A673 (cell line): ENCODE data around the gene JUP. TPM values are rescaled to one million over a fixed set of nuclear protein-coding genes. Genes with fewer than 3 reads are reported as not detected.

ENCODE experiments used
- BruUV-seq: library from RNA; stranded (reverse); fragments of 400-500 nt; replicated peaks from 2 replicates; lab custom pipeline; 2021; lab: Mats Ljungman, UMichigan
- CTCF ChIA-PET: fragments of 300-600 bp; sonication (Branson Sonifier 250); formaldehyde crosslinking; loops from one replicate; lab custom pipeline; 2022; ENCODE audit warnings: antibody characterized with exemption; lab: Charles Lee
- POLR2A ChIA-PET: fragments of 300-600 bp; sonication (Branson Sonifier 250); formaldehyde crosslinking; loops from one replicate; lab custom pipeline; 2022; ENCODE audit warnings: antibody characterized with exemption; ENCODE audit not compliant: low non-redundant PET; lab: Charles Lee
- DNase-seq: peaks from one replicate; pipeline ENCODE4 v3.0.0-alpha.2; 2015; ENCODE audit warnings: low spot score
- H3K27ac ChIP-seq: fragments of 200-600 bp; sonication (generic); 2 replicates; pipeline ENCODE4 v1.5.1; 2016; ENCODE audit warnings: mixed run types, low read depth, mild to moderate bottlenecking, mixed read lengths, antibody characterized with exemption, low read length; ENCODE audit not compliant: poor library complexity, severe bottlenecking
- H3K27me3 ChIP-seq: fragments of 200-600 bp; sonication (generic); replicated peaks from 2 replicates; pipeline ENCODE4 v1.6.1; 2017; ENCODE audit warnings: mixed run types, low read depth, mild to moderate bottlenecking, mixed read lengths, antibody characterized with exemption, low read length; ENCODE audit not compliant: insufficient read depth, poor library complexity
- H3K36me3 ChIP-seq: fragments of 200-600 bp; sonication (generic); 2 replicates; pipeline ENCODE4 v1.6.1; 2016; ENCODE audit warnings: mixed run types, mild to moderate bottlenecking, mixed read lengths, antibody characterized with exemption, low read length; ENCODE audit not compliant: insufficient read depth, poor library complexity, severe bottlenecking
- H3K4me1 ChIP-seq: fragments of 200-600 bp; sonication (generic); 2 replicates; pipeline ENCODE4 v1.6.1; 2017; ENCODE audit warnings: mixed run types, mild to moderate bottlenecking, mixed read lengths, antibody characterized with exemption, low read length; ENCODE audit not compliant: insufficient read depth, poor library complexity, severe bottlenecking
- H3K4me3 ChIP-seq: fragments of 200-600 bp; sonication (generic); 2 replicates; pipeline ENCODE4 v1.5.1; 2016; ENCODE audit warnings: low read depth, mixed run types, mild to moderate bottlenecking, mixed read lengths, low read length; ENCODE audit not compliant: poor library complexity, severe bottlenecking
- H3K9me3 ChIP-seq: fragments of 200-600 bp; sonication (generic); 2 replicates; pipeline ENCODE4 v1.6.1; 2016; ENCODE audit warnings: mixed run types, low read depth, mild to moderate bottlenecking, mixed read lengths, antibody characterized with exemption, low read length; ENCODE audit not compliant: poor library complexity, severe bottlenecking
- CTCF ChIP-seq: fragments of 300-800, 200-600 bp; sonication (generic); conservative IDR thresholded peaks from 2 replicates; pipeline ENCODE4 v1.5.1; 2017; ENCODE audit warnings: low read depth, mild to moderate bottlenecking, antibody characterized with exemption, low read length, moderate library complexity, mixed read lengths
- EZH2 ChIP-seq: fragments of 200-600 bp; sonication (generic); IDR thresholded peaks from 2 replicates; pipeline ENCODE4 v1.6.1; 2017; ENCODE audit warnings: borderline replicate concordance, low read depth, mild to moderate bottlenecking, mixed read lengths, antibody characterized with exemption, low read length; ENCODE audit not compliant: poor library complexity, severe bottlenecking
- intact Hi-C: fragments of 100-400 bp; cut with micrococcal nuclease; formaldehyde crosslinking; loops from one replicate; pipeline ENCODE4 v1.10.0; 2022; ENCODE audit not compliant: unreplicated experiment
- total RNA-seq: library from RNA; stranded (reverse); gene quantifications from 2 replicates; pipeline ENCODE4 v1.2.3, GENCODE V29; 2021

The JUP gene
- total RNA-seq, 1 experiment from 2014 or later: 15.7 TPM

DNA sequence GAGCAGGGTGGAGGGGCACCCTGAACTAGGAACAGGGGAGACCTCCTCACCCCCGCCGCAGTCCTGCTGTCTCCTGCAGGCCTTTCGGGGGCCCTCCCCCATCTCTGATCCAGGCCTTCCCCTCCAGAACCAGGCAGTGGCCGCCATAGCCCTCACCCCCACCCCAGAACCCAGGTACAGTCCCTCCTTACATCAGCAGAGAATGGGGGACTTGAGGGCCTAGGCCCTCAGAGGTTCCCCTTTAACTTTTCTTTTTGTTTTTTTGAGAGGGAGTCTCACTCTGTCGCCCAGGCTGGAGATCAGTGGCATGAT is 47.8 kb downstream of the JUP start:
- CTCF ChIA-PET: no interaction called here
- Histone ChIP-seq H3K27ac (no peak overlapping the region), H3K27me3 (peaks cover 25% of the 10 kb centered on the region), H3K4me1 (no peaks in the 10 kb centered on the region), H3K36me3 (no peaks in the 10 kb centered on the region), H3K4me3 (no peak overlapping the region), H3K9me3 (no peaks in the 10 kb centered on the region)
- intact Hi-C loops: loop anchor here (1.0 to 10.0 kb wide), 3 partner anchors 63 to 220 kb away; no protein-coding TSS in a partner anchor
- POLR2A ChIA-PET: no interaction called here
- no peak for DNase-seq
- BruUV-seq: no TSS peak
- no peak for TF ChIP-seq EZH2
- no peak for TF ChIP-seq CTCF

- Histone ChIP-seq H3K36me3 (no peaks in the 10 kb centered on the region), H3K27me3 (peaks cover 26% of the 10 kb centered on the region), H3K9me3 (no peaks in the 10 kb centered on the region), H3K4me3 (no peak overlapping the region), H3K27ac (no peak overlapping the region), H3K4me1 (no peaks in the 10 kb centered on the region)
- intact Hi-C loops: loop anchor here (1.0 to 10.0 kb wide), 3 partner anchors 63 to 221 kb away; no protein-coding TSS in a partner anchor
- CTCF ChIA-PET: interaction anchor here (0.5 to 1.0 kb wide), 2 partner anchors 101 to 222 kb away, joined by 3 read pairs; no protein-coding TSS in a partner anchor
- peak; percentile 72 for DNase-seq
- POLR2A ChIA-PET: no interaction called here
- peak; percentile 78 for TF ChIP-seq CTCF
- no peak for TF ChIP-seq EZH2
- BruUV-seq: no TSS peak
These were observed 48.3 kb downstream of the JUP start for GRCh38 chr17:41738077-41738800.

DNA sequence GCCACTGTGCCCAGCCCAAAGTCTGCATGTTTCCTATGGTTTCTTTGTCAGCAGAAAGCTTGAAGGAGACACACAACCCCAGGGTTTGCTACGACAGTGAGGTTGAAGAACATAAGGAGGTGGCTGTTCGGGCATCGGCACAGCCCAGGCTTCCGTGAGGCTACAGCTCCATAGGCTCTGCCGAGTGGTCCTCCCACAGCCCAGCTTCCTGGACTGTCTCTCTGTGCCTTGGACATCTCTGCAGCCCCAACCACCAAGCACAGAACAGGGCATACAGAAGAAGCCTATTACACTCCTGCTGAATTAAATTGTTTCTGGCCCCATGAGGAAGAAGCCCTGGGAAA is 48.9 kb downstream of the JUP start:
- no peak overlapping the region for H3K27ac ChIP-seq
- BruUV-seq: no TSS peak
- POLR2A ChIA-PET: no interaction called here
- H3K36me3 ChIP-seq: no peaks in the 10 kb centered on the region
- no peaks in the 10 kb centered on the region for H3K9me3 ChIP-seq
- DNase-seq: no peak
- no peaks in the 10 kb centered on the region for H3K4me1 ChIP-seq
- no peak for TF ChIP-seq CTCF
- TF ChIP-seq EZH2: no peak
- no peak overlapping the region for H3K4me3 ChIP-seq
- H3K27me3 ChIP-seq: peaks cover 26% of the 10 kb centered on the region
- CTCF ChIA-PET: interaction anchor here (0.5 to 1.0 kb wide), 2 partner anchors 102 to 222 kb away, joined by 3 read pairs; no protein-coding TSS in a partner anchor
- intact Hi-C loops: loop anchor here (1.0 to 10.0 kb wide), 3 partner anchors 64 to 221 kb away; no protein-coding TSS in a partner anchor
